Panc1 (cell line): Measurements from ENCODE around the gene MARK4. TPM values are rescaled to one million over a fixed set of nuclear protein-coding genes. Genes with fewer than 3 reads are reported as not detected.
A peak's percentile ranks its signal among the peaks of the same experiment; 100 is the strongest.

Experiments used
- ATAC-seq: fragments of 200-7000 bp; cut with Tn5 transposase; 2 replicates; pipeline ENCODE4 v1.9.1; 2020; ENCODE audit warnings: mild to moderate bottlenecking, moderate library complexity
- BruUV-seq: library from RNA; stranded (reverse); fragments of 400-500 nt; replicated peaks from 2 replicates; lab custom pipeline; 2021; lab: Mats Ljungman, UMichigan
- CTCF ChIA-PET: fragments of 300-600 bp; sonication (Branson Sonifier 250); formaldehyde crosslinking; loops from one replicate; lab custom pipeline; 2022; ENCODE audit warnings: antibody characterized with exemption; lab: Charles Lee
- POLR2A ChIA-PET: fragments of 300-600 bp; sonication (Branson Sonifier 250); formaldehyde crosslinking; loops from one replicate; lab custom pipeline; 2022; ENCODE audit warnings: antibody characterized with exemption; lab: Charles Lee
- DNase-seq: peaks from one replicate; pipeline ENCODE4 v3.0.0-alpha.2; 2010; ENCODE audit warnings: low read depth, low spot score
- H3K27ac ChIP-seq: 2 replicates; pipeline ENCODE4 v1.5.1; 2011; ENCODE audit warnings: mild to moderate bottlenecking, low read length, inconsistent platforms
- H3K27me3 ChIP-seq: fragments of 200-500 bp; sonication (Bioruptor generic); 2 replicates; pipeline ENCODE4 v1.6.0; 2014; ENCODE audit warnings: low read length, inconsistent platforms; ENCODE audit not compliant: control insufficient read depth, insufficient read depth
- H3K36me3 ChIP-seq: fragments of 200-500 bp; sonication (Bioruptor generic); 2 replicates; pipeline ENCODE4 v1.5.1; 2014; ENCODE audit warnings: inconsistent platforms, mild to moderate bottlenecking, low read length, moderate library complexity; ENCODE audit not compliant: control insufficient read depth, insufficient read depth
- H3K4me1 ChIP-seq: 2 replicates; pipeline ENCODE4 v1.5.1; 2011; ENCODE audit warnings: inconsistent platforms, mild to moderate bottlenecking, low read length, moderate library complexity; ENCODE audit not compliant: control insufficient read depth, insufficient read depth
- H3K4me3 ChIP-seq, 2 experiments: 2 replicates each; pipeline ENCODE4 v1.5.1; 2011 to 2012; ENCODE audit warnings: low read depth in 2 of 2, low read length in 2 of 2, mild to moderate bottlenecking in 2 of 2, inconsistent platforms in 1 of 2, moderate library complexity in 1 of 2
- H3K9me3 ChIP-seq: fragments of 200-500 bp; sonication (Bioruptor generic); 2 replicates; pipeline ENCODE4 v1.5.1; 2014; ENCODE audit warnings: low read depth, mild to moderate bottlenecking, inconsistent platforms, low read length, moderate library complexity; ENCODE audit not compliant: control insufficient read depth, insufficient read depth
- CTCF ChIP-seq: fragments of 450-650 bp; IDR thresholded peaks from 2 replicates; pipeline ENCODE4 v1.5.1; 2017; ENCODE audit warnings: mild to moderate bottlenecking
- POLR2AphosphoS5 ChIP-seq: IDR thresholded peaks from 2 replicates; pipeline ENCODE4 v1.6.1; 2012; ENCODE audit warnings: mild to moderate bottlenecking, low read depth, low read length, moderate library complexity
- SIN3A ChIP-seq: IDR thresholded peaks from 2 replicates; pipeline ENCODE4 v1.6.1; 2012; ENCODE audit warnings: low read depth, mild to moderate bottlenecking, low read length, moderate library complexity, borderline replicate concordance; ENCODE audit not compliant: insufficient read depth
- TCF7L2 ChIP-seq: IDR thresholded peaks from 2 replicates; pipeline ENCODE4 v1.6.1; 2011; ENCODE audit warnings: mild to moderate bottlenecking, low read depth, low read length, inconsistent platforms
- in situ Hi-C: cut with HindIII; loops from 2 replicates; pipeline ENCODE4 v1.10.0; 2016; ENCODE audit warnings: low sequenced_read_pairs, low pct_unique_long_range_greater_than_20kb
- intact Hi-C: fragments of 100-400 bp; cut with micrococcal nuclease; formaldehyde crosslinking; loops from one replicate; pipeline ENCODE4 v1.10.0; 2022; ENCODE audit not compliant: unreplicated experiment
- total RNA-seq: library from RNA; stranded (reverse); gene quantifications from one replicate; pipeline ENCODE4 v1.2.1, GENCODE V29; 2021; ENCODE audit not compliant: unreplicated experiment
- TF ChIP-seq, protein P1 (sequence below), 2 experiments: IDR thresholded peaks; 2 replicates each; pipeline ENCODE4 v1.6.1; 2011 to 2012; ENCODE audit warnings: low read depth in 2 of 2, control low read depth in 1 of 2, low read length in 1 of 2, mild to moderate bottlenecking in 1 of 2, moderate library complexity in 1 of 2; ENCODE audit not compliant: insufficient read depth in 1 of 2

MARK4 gene
- total RNA-seq, 1 experiment from 2014 or later = 21.6 TPM

- CTCF ChIA-PET = interaction anchor here (0.5 kb wide), 1 partner anchor 22 kb away, joined by 5 read pairs; no protein-coding TSS in a partner anchor
Observed at GRCh38 chr19:45305007-45305406, 53.9 kb downstream of the MARK4 start.

GRCh38 chr19:45305421-45305820 lies 54.4 kb downstream of the MARK4 start:
- Histone ChIP-seq H3K36me3 (no peaks in the 10 kb centered on the region), H3K4me1 (no peaks in the 10 kb centered on the region), H3K27ac (no peak overlapping the region), H3K4me3 (no peak overlapping the region), H3K27me3 (no peaks in the 10 kb centered on the region), H3K9me3 (no peaks in the 10 kb centered on the region)
- TF ChIP-seq CTCF (no peak), POLR2AphosphoS5 (no peak), TCF7L2 (no peak), SIN3A (no peak)
- TF ChIP-seq, protein P1, sequence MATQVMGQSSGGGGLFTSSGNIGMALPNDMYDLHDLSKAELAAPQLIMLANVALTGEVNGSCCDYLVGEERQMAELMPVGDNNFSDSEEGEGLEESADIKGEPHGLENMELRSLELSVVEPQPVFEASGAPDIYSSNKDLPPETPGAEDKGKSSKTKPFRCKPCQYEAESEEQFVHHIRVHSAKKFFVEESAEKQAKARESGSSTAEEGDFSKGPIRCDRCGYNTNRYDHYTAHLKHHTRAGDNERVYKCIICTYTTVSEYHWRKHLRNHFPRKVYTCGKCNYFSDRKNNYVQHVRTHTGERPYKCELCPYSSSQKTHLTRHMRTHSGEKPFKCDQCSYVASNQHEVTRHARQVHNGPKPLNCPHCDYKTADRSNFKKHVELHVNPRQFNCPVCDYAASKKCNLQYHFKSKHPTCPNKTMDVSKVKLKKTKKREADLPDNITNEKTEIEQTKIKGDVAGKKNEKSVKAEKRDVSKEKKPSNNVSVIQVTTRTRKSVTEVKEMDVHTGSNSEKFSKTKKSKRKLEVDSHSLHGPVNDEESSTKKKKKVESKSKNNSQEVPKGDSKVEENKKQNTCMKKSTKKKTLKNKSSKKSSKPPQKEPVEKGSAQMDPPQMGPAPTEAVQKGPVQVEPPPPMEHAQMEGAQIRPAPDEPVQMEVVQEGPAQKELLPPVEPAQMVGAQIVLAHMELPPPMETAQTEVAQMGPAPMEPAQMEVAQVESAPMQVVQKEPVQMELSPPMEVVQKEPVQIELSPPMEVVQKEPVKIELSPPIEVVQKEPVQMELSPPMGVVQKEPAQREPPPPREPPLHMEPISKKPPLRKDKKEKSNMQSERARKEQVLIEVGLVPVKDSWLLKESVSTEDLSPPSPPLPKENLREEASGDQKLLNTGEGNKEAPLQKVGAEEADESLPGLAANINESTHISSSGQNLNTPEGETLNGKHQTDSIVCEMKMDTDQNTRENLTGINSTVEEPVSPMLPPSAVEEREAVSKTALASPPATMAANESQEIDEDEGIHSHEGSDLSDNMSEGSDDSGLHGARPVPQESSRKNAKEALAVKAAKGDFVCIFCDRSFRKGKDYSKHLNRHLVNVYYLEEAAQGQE (IDR thresholded peaks at IDR 0.05; ENCODE audit: insufficient read depth in 1 of 2, low read depth in 2 of 2, low read length in 1 of 2) = no peak
- DNase-seq (no peak), ATAC-seq (no peak)
- ChIA-PET CTCF (interaction anchor here (0.5 kb wide), 1 partner anchor 21 kb away, joined by 5 read pairs; no protein-coding TSS in a partner anchor), POLR2A (no interaction called here)
- intact Hi-C loops = no loop called here
- in situ Hi-C loops = no loop called here
- BruUV-seq = no TSS peak

More at GRCh38 chr19:45305007-45305406, 53.9 kb downstream of the MARK4 start:
- in situ Hi-C loops (no loop called here), intact Hi-C loops (no loop called here)
- DNase-seq (no peak), ATAC-seq (0 out of 2 replicates have a peak, but pooled peaks have one; percentile 22)
- BruUV-seq = no TSS peak
- Histone ChIP-seq H3K27ac (no peak overlapping the region), H3K4me3 (no peak overlapping the region), H3K9me3 (no peaks in the 10 kb centered on the region), H3K4me1 (no peaks in the 10 kb centered on the region), H3K36me3 (no peaks in the 10 kb centered on the region), H3K27me3 (no peaks in the 10 kb centered on the region)
- TF ChIP-seq, protein P1 (IDR thresholded peaks at IDR 0.05; ENCODE audit: insufficient read depth in 1 of 2, low read depth in 2 of 2, low read length in 1 of 2) = no peak
- TF ChIP-seq CTCF (no peak), POLR2AphosphoS5 (no peak), TCF7L2 (no peak), SIN3A (no peak)
- POLR2A ChIA-PET = no interaction called here
